Body of pancreas (tissue), 4 donors: ENCODE results near the gene PPP1R9B. TPM values are rescaled to one million over a fixed set of nuclear protein-coding genes. Genes with fewer than 3 reads are reported as not detected.

Experiments
- ATAC-seq: fragments of 150-250 bp; one replicate; pipeline ENCODE4 v1.9.1; 2016
- DNase-seq, 4 donors: peaks; one replicate each; pipeline ENCODE4 v3.0.0-alpha.2; 2019
- H3K27ac ChIP-seq, 4 donors: fragments of 200-600 bp; sonication (generic); 1 replicate in 3 of 4; 2 replicates in 1 of 4; pipeline versions ENCODE4 v1.5.1 to v1.6.1; 2016 to 2019; ENCODE audit warnings: mild to moderate bottlenecking in 1 of 4, mixed read lengths in 1 of 4, moderate library complexity in 1 of 4
- H3K27me3 ChIP-seq, 2 donors: fragments of 200-600 bp; sonication (generic); one replicate each; pipeline ENCODE4 v1.6.0; 2016; ENCODE audit warnings: mild to moderate bottlenecking in 1 of 2
- H3K36me3 ChIP-seq, 2 donors: fragments of 200-600 bp; sonication (generic); replicated peaks in 1 of 2; 2 replicates each; pipeline ENCODE4 v1.5.1; 2016; ENCODE audit warnings: low read depth in 2 of 2; ENCODE audit not compliant: insufficient read depth in 1 of 2
- H3K4me1 ChIP-seq: fragments of 200-600 bp; sonication (generic); one replicate; pipeline ENCODE4 v1.6.0; 2016
- H3K4me3 ChIP-seq, 2 donors: fragments of 200-600 bp; sonication (generic); 1 replicate in 1 of 2; 2 replicates in 1 of 2; pipeline ENCODE4 v1.5.1; 2016 to 2019
- H3K9me3 ChIP-seq, 3 donors: fragments of 200-600 bp; sonication (generic); 1 replicate in 2 of 3; 2 replicates in 1 of 3; pipeline ENCODE4 v1.5.1; 2016
- CTCF ChIP-seq, 7 experiments: fragments of 450-650 bp in 4 of 7; fragments of 200-600 bp in 3 of 7; sonication (generic) in 3 of 7; IDR thresholded peaks; one replicate each; pipeline ENCODE4 v1.5.1; 2016 to 2019; ENCODE audit warnings: antibody characterized with exemption in 7 of 7
- POLR2A ChIP-seq, 3 donors: fragments of 450-650 bp; IDR thresholded peaks; one replicate each; pipeline ENCODE4 v1.6.1; 2016; ENCODE audit warnings: antibody characterized with exemption in 3 of 3, mild to moderate bottlenecking in 2 of 3
- WGBS, 2 donors: methylation state at CpG; one replicate each; pipeline ENCODE4 v1.1.5; 2017; 5-methylcytosine and 5-hydroxymethylcytosine counted together
- intact Hi-C: fragments of 100-400 bp; cut with DNase I; formaldehyde crosslinking; loops from one replicate; pipeline ENCODE4 v1.15.1; 2023
- total RNA-seq, 2 donors: library from RNA; depleted of rRNA; stranded (reverse); fragments of >200 nt; gene quantifications; one replicate each; pipeline ENCODE4 v1.1.0, GENCODE V29; 2016

Gene PPP1R9B
- total RNA-seq, 2 donors from 2014 or later, result 20.0 to 31.0 TPM

- peaks cover 36% of the 10 kb centered on the region for H3K4me1 ChIP-seq
- H3K27ac ChIP-seq, result no peak overlapping the region
- no peaks in the 10 kb centered on the region for H3K27me3 ChIP-seq
- 81 to 89% methylated on average over 3 to 4 of the region's 4 CpGs for WGBS, 2 donors
- no peak for DNase-seq
- no peaks in the 10 kb centered on the region for H3K36me3 ChIP-seq
- no peaks in the 10 kb centered on the region for H3K9me3 ChIP-seq
- H3K4me3 ChIP-seq, result no peak overlapping the region
- intact Hi-C loops, result no loop called here
- ATAC-seq, result no peak
- TF ChIP-seq POLR2A (IDR thresholded peaks at IDR 0.05), result no peak
- no peak for TF ChIP-seq CTCF (IDR thresholded peaks at IDR 0.05)
Observed at GRCh38 chr17:50114401-50114800, 36.1 kb downstream of the PPP1R9B start.

DNA sequence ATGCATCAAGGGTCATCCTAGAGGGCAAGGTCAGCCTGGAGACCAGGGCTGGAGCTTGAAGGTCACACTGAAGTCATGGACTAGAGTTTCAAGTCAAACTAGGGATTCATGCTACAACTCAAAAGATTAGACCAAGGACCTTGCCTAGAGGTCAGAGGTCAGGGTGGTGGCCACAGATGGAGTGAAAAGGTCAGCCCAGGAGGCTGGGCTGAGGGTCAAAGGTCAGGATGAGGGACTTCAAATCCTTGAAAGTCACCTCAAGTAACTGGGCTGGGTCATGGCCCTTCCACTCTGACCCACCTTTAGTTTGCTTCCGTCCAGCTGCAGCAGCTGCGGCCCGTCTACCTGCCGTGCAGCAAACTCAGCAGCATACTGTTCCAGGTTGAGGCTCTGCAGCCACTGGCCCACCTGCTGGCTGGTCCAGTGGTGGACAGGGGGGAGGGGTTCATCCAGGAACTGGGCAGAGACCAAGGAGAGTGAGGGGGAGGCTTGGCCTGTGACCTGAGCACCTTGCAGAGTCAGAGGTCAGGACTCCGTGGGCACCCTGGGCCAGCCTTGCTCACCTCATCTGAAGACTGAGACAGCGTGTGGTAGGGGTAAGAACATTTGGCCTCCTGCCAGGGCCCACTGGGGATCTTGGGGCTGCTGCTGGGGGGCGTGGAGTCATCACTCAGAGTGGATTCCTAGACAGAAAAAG lies 36.7 kb downstream of the PPP1R9B start:
- H3K4me1 ChIP-seq, result peaks cover 36% of the 10 kb centered on the region
- H3K27me3 ChIP-seq, result no peaks in the 10 kb centered on the region
- peaks cover 0 to under 1% of the 10 kb centered on the region in 2 donors for H3K36me3 ChIP-seq
- no peaks in the 10 kb centered on the region for H3K9me3 ChIP-seq
- no peak for DNase-seq
- no peak for ATAC-seq
- intact Hi-C loops, result no loop called here
- no peak overlapping the region for H3K4me3 ChIP-seq
- WGBS, 2 donors, result 58 to 64% methylated on average over 4 to 6 of the region's 7 CpGs
- TF ChIP-seq POLR2A (IDR thresholded peaks at IDR 0.05) (no peak), CTCF (IDR thresholded peaks at IDR 0.05) (no peak)
- H3K27ac ChIP-seq, result no peak overlapping the region

- Histone ChIP-seq H3K4me1 (peaks cover 36% of the 10 kb centered on the region), H3K36me3 (peaks cover 0 to 6% of the 10 kb centered on the region in 2 donors), H3K4me3 (no peak overlapping the region), H3K27me3 (no peaks in the 10 kb centered on the region), H3K9me3 (no peaks in the 10 kb centered on the region), H3K27ac (no peak overlapping the region)
- ATAC-seq (no peak), DNase-seq (peak in 1 of 4 donors; percentile 46)
- TF ChIP-seq CTCF (IDR thresholded peaks at IDR 0.05) (peak in 2 of 7 experiments; percentile 23 to 25), POLR2A (IDR thresholded peaks at IDR 0.05) (no peak)
- intact Hi-C loops, result no loop called here
- 54 to 61% methylated on average over 17 of the region's 17 CpGs for WGBS, 2 donors
Observed at GRCh38 chr17:50112694-50113093, 37.8 kb downstream of the PPP1R9B start.

GRCh38 chr17:50111673-50112655 lies 38.5 kb downstream of the PPP1R9B start:
- Histone ChIP-seq H3K4me1 (peaks cover 30% of the 10 kb centered on the region), H3K36me3 (peaks cover 0 to 10% of the 10 kb centered on the region in 2 donors), H3K27ac (peak overlapping the region; percentile 59 to 87 (median 71)), H3K27me3 (no peaks in the 10 kb centered on the region), H3K4me3 (no peak overlapping the region), H3K9me3 (no peaks in the 10 kb centered on the region)
- 26 to 53% methylated on average over 5 to 14 of the region's 14 CpGs for WGBS, 2 donors
- intact Hi-C loops, result no loop called here
- TF ChIP-seq POLR2A (IDR thresholded peaks at IDR 0.05) (peak in 1 of 3 donors; percentile 25), CTCF (IDR thresholded peaks at IDR 0.05) (no peak)
- peak; percentile 76 for ATAC-seq
- peak; percentile 58 to 86 (median 72) for DNase-seq
